Measurements from ENCODE around the gene RGS21.
"Not testable (repeated sequence)": the region's sequence is repeated elsewhere in the genome, so short reads cannot be mapped to it uniquely, and the experiment has no call there.

The RGS21 gene

GRCh38 chr1:192316942-192317450 is at the start of gene RGS21:
RGS21 (plus strand) TSS chr1:192316992; CDS start chr1:192343037, 26,045 bp downstream.
- no peak for DNase-seq

GRCh38 chr1:192268468-192269052 is 48.2 kb upstream of the RGS21 start:
- no peak for DNase-seq

GRCh38 chr1:192270398-192270797 is 46.4 kb upstream of the RGS21 start:
- DNase-seq = no peak

GRCh38 chr1:192272732-192273131 is 44.1 kb upstream of the RGS21 start:
- DNase-seq = no peak

GRCh38 chr1:192274588-192274987 is 42.2 kb upstream of the RGS21 start:
- no peak for DNase-seq

GRCh38 chr1:192277635-192278034 is 39.2 kb upstream of the RGS21 start:
- no peak for DNase-seq

GRCh38 chr1:192284927-192285326 is 31.9 kb upstream of the RGS21 start:
- no peak for DNase-seq

GRCh38 chr1:192303029-192303428 is 13.8 kb upstream of the RGS21 start:
- DNase-seq = no peak

- DNase-seq = not testable (repeated sequence)
Observed at GRCh38 chr1:192308314-192308713, 8.5 kb upstream of the RGS21 start.

- DNase-seq = peak in 1 of 2 experiments; percentile 24
Observed at GRCh38 chr1:192311281-192311680, 5.5 kb upstream of the RGS21 start.

GRCh38 chr1:192327997-192328396 is 11.2 kb downstream of the RGS21 start:
- no peak for DNase-seq

- no peak for DNase-seq
Observed at GRCh38 chr1:192342842-192343241, 26.1 kb downstream of the RGS21 start.

- no peak for DNase-seq
Observed at GRCh38 chr1:192343344-192343743, 26.6 kb downstream of the RGS21 start.

- no peak for DNase-seq
Observed at GRCh38 chr1:192349314-192349713, 32.5 kb downstream of the RGS21 start.

GRCh38 chr1:192350356-192350755 is 33.6 kb downstream of the RGS21 start:
- no peak for DNase-seq

- DNase-seq = no peak
Observed at GRCh38 chr1:192351550-192351949, 34.8 kb downstream of the RGS21 start.

- no peak for DNase-seq
Observed at GRCh38 chr1:192357924-192358323, 41.1 kb downstream of the RGS21 start.

GRCh38 chr1:192358402-192358801 is 41.6 kb downstream of the RGS21 start:
- DNase-seq = no peak

GRCh38 chr1:192358822-192359221 is 42.0 kb downstream of the RGS21 start:
- no peak for DNase-seq

GRCh38 chr1:192363177-192363576 is 46.4 kb downstream of the RGS21 start:
- no peak for DNase-seq

- no peak for DNase-seq
Observed at GRCh38 chr1:192367436-192367835, 50.6 kb downstream of the RGS21 start.

- no peak for DNase-seq
Observed at GRCh38 chr1:192375306-192375705, 58.5 kb downstream of the RGS21 start.

- DNase-seq = no peak
Observed at GRCh38 chr1:192376374-192376773, 59.6 kb downstream of the RGS21 start.

- no peak for DNase-seq
Observed at GRCh38 chr1:192378276-192378675, 61.5 kb downstream of the RGS21 start.

- no peak for DNase-seq
Observed at GRCh38 chr1:192378878-192379277, 62.1 kb downstream of the RGS21 start.
